Fibroblast of the aortic adventitia (primary cell): Measurements from ENCODE around the gene TNPO3. TPM values are rescaled to one million over a fixed set of nuclear protein-coding genes. Genes with fewer than 3 reads are reported as not detected.
A peak's percentile ranks its signal among the peaks of the same experiment; 100 is the strongest.

Experiments used
- DNase-seq: peaks from one replicate; pipeline ENCODE4 v3.0.0-alpha.2; 2010; ENCODE audit warnings: low read depth
- H3K4me3 ChIP-seq: 2 replicates; pipeline ENCODE4 v1.5.1; 2011; ENCODE audit warnings: low read depth, mild to moderate bottlenecking, control low read depth, low read length, moderate library complexity
- total RNA-seq: library from RNA; depleted of rRNA; stranded (reverse); fragments of >200 nt; gene quantifications from 2 replicates; pipeline ENCODE4 v1.2.3, GENCODE V29; 2012; ENCODE audit warnings: low replicate concordance
- TF ChIP-seq, protein P1 (sequence below): IDR thresholded peaks from 2 replicates; pipeline ENCODE4 v1.5.1; 2011; ENCODE audit warnings: mild to moderate bottlenecking, low read length, control low read depth, inconsistent platforms; ENCODE audit not compliant: insufficient read depth

Gene TNPO3
- total RNA-seq, 1 donor, result 63.3 TPM

DNA sequence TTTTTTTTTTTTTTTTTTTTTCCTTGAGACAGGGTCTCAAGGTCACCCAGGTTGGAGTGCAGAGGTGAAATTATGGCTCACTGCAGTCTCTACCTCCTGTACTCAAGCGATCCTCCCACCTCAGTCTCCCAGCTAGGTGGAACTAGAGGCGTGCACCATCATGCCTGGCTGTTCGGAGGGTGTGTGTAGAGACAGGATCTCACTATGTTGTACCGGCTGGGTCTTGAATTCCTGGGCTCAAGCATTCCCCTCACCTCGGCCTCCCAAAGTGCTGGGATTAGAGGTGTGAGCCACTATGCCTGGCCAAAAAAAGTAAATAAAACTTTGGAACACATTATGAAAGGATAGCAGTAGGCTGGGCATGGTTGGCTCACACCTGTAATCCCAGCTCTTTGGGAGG is 39.6 kb upstream of the TNPO3 start:
- TF ChIP-seq, protein P1, sequence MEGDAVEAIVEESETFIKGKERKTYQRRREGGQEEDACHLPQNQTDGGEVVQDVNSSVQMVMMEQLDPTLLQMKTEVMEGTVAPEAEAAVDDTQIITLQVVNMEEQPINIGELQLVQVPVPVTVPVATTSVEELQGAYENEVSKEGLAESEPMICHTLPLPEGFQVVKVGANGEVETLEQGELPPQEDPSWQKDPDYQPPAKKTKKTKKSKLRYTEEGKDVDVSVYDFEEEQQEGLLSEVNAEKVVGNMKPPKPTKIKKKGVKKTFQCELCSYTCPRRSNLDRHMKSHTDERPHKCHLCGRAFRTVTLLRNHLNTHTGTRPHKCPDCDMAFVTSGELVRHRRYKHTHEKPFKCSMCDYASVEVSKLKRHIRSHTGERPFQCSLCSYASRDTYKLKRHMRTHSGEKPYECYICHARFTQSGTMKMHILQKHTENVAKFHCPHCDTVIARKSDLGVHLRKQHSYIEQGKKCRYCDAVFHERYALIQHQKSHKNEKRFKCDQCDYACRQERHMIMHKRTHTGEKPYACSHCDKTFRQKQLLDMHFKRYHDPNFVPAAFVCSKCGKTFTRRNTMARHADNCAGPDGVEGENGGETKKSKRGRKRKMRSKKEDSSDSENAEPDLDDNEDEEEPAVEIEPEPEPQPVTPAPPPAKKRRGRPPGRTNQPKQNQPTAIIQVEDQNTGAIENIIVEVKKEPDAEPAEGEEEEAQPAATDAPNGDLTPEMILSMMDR, result no peak
- no peak for DNase-seq
- no peak overlapping the region for H3K4me3 ChIP-seq

DNA sequence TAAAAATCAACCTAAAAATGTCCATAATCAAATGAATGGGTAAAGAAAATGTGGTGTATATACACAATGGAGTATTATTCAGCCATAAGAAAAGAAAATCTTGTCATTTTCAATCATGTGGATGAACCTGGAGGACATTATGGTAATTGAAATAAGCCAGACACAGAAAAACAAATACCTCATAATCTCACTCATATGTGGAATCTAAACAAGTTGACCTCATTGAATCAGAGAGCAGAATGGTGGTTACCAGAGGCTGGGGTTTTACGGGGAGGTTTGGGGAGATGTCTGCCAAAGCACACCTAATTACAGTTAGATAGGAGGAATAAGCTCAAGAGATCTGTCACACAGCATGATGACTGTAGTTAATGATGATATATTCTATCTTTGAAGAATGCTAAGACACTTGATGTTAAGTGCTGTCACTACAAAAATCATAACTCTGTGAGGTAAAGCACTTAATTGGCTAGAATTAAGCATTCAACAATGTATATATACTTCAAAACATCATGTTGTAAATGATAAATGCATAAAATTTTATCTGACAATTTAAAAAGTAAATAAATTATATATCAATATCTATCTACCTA is 39.1 kb upstream of the TNPO3 start:
- no peak for DNase-seq
- TF ChIP-seq, protein P1, result no peak
- no peak overlapping the region for H3K4me3 ChIP-seq

DNA sequence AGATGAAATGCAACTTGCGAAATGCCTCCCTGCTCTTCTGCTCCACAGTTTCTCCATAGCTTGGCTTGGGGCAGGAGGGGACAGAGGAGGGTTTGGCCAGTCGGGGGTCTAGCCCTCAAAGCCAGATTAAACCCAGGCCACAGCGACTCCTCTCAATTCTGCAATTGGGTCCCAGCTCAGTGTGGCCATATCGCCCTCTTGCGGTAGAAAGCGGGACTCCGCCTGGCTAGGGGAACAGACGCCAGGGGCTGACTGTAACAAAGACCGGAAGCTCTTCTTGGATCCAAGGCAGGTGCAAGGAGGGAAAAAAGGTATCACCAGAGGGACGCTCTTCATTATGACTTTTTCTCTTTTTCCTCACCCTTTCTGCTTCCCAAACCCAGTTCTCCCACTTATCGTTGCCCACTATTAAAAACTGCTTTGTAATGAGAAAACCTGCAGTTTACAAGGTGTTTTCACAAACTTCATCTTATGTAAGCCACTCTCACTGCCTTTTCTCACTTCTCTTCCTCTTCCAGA is 36.6 kb upstream of the TNPO3 start:
- peak; percentile 60 for DNase-seq
- no peak overlapping the region for H3K4me3 ChIP-seq
- TF ChIP-seq, protein P1, result peak; percentile 100

DNA sequence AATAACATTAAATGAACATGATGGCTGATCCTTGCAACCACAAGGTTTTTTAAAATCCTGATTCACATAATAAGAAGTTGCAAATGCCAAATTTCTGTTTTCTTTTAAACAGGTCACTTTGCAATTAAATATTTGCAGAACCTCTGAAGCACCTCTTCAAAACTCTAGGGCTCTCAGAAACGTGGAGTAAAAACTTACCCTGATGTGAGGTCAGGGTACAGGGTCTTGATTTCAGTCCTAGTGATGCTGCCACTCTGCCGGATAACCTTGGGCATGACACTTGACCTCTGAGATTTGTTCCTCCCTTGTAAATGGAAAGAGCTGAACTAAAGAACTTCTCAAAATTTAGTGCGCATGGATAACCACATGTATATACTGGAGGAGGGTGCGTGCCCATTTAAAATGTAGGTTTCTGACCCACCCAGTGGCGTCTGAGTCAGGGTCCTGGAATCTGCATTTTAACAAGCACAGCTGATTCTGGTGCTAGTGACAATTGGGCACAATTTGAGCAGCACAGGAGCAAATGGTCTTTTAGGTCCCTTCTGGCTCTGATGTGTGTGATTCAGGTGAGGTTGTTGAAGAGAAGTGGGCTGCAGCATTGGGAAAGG is 35.5 kb upstream of the TNPO3 start:
- TF ChIP-seq, protein P1, result no peak
- no peak for DNase-seq
- H3K4me3 ChIP-seq, result no peak overlapping the region

DNA sequence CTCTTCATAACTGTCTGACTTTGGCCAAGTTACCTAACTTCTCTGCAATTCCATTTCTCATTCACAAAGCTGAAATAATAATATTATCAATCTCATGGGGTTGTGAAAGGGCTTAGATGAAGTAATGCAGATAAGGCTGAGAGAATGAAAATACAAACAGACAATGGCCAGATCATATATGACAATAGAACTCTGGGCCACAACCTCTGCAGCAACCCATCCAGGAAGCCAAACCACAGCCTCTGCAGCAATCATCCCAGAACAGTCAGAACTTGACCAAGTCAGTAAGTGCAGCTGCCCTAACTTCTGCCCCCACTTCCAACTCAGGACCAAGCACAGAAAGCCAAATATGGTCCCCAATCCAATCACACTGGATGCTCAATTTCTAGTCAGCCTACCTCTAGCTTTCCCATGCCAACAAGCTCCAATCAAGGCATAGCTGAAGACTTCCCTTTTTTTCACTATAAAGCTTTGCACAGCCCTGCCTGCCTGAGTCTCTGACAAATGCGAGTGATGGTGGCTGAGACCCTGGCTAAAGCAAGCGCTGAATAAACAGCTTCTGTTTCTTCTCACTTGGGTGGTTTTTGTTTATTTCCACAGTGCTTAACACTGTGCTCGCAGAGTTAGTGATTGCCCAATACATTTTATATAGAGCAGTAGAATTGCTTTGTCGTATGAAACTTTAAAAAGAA is 34.8 kb upstream of the TNPO3 start:
- DNase-seq, result peak; percentile 69
- TF ChIP-seq, protein P1, result no peak
- no peak overlapping the region for H3K4me3 ChIP-seq

DNA sequence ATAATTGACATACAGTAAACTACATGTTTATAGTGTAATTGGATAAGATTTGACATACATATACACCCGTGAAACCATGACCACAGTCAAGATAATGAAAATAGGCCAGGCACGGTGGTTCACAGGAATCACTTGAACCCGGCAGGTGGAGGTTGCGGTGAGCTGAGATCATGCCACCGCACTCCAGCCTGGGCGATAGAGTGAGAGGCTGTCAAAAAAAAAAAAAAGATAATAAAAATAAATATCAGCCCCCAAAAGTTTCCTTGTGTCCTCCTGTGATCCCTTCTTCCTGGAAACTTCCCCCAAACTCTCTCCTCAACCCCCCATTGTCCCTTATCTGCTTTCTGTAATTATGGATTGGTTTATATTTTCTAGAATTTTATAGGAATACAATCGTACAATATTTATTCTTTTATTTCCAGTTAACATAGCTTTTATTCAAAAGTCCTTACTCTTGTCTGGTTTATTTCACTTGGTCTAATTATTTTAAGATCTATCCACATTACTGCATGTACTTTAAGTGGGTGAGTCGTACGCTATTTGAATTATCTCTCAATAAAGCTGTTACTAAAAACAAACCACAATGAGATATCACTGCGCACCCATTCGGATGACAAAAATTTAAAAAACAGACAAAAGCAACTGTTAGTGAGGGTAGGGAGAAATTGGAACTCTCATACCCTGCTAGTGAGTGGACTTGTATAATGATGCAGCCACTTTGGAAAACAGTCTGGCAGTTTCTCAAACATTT is 30.1 kb upstream of the TNPO3 start:
- TF ChIP-seq, protein P1, result no peak
- no peak overlapping the region for H3K4me3 ChIP-seq
- DNase-seq, result no peak
